GM18505 (cell line): Measurements from ENCODE around the gene CPXM1.

Source experiments
- ATAC-seq: cut with Tn5 transposase; IDR thresholded peaks from one replicate; pipeline ENCODE4 v1.9.1; 2021; ENCODE audit not compliant: unreplicated experiment
- POLR2A ChIP-seq: IDR thresholded peaks from 4 replicates; pipeline ENCODE4 v1.6.1; 2011; ENCODE audit warnings: borderline replicate concordance; ENCODE audit not compliant: insufficient read depth, insufficient read length; ENCODE audit errors: extremely low read depth

CPXM1 gene

GRCh38 chr20:2799688-2800520, 523 bp downstream of the CPXM1 start:
- no peak for TF ChIP-seq POLR2A
- ATAC-seq = no peak

- ATAC-seq = no peak
- TF ChIP-seq POLR2A = no peak
These were observed 1.2 kb downstream of the CPXM1 start for GRCh38 chr20:2799271-2799670.

GRCh38 chr20:2798814-2799213, 1.6 kb downstream of the CPXM1 start:
- no peak for TF ChIP-seq POLR2A
- no peak for ATAC-seq

- ATAC-seq = no peak
- no peak for TF ChIP-seq POLR2A
These were observed 2.2 kb downstream of the CPXM1 start for GRCh38 chr20:2798095-2798805.

GRCh38 chr20:2797136-2797983, 3.1 kb downstream of the CPXM1 start:
- ATAC-seq = no peak
- TF ChIP-seq POLR2A = no peak

GRCh38 chr20:2796011-2796660, 4.3 kb downstream of the CPXM1 start:
- no peak for TF ChIP-seq POLR2A
- no peak for ATAC-seq

- ATAC-seq = no peak
- TF ChIP-seq POLR2A = no peak
These were observed 5.0 kb downstream of the CPXM1 start for GRCh38 chr20:2795451-2795850.

GRCh38 chr20:2794866-2795447, 5.5 kb downstream of the CPXM1 start:
- ATAC-seq = no peak
- TF ChIP-seq POLR2A = no peak

- ATAC-seq = no peak
- TF ChIP-seq POLR2A = no peak
These were observed 6.2 kb downstream of the CPXM1 start for GRCh38 chr20:2794202-2794748.

- no peak for TF ChIP-seq POLR2A
- no peak for ATAC-seq
These were observed 7.0 kb downstream of the CPXM1 start for GRCh38 chr20:2793471-2793870.

- ATAC-seq = no peak
- TF ChIP-seq POLR2A = no peak
These were observed 16.4 kb downstream of the CPXM1 start for GRCh38 chr20:2783908-2784566.

GRCh38 chr20:2780948-2781347, 19.5 kb downstream of the CPXM1 start:
- ATAC-seq = no peak
- no peak for TF ChIP-seq POLR2A
